Motor neuron (in vitro differentiated cells): Measurements from ENCODE around the gene CNTFR. TPM values are rescaled to one million over a fixed set of nuclear protein-coding genes. Genes with fewer than 3 reads are reported as not detected.

Source experiments
- ATAC-seq, 8 experiments: fragments of 200-7000 bp; cut with Tn5 transposase; replicated peaks in 6 of 8; 2 replicates each; pipeline ENCODE4 v1.8.0; 2021; ENCODE audit warnings: mild to moderate bottlenecking in 8 of 8, moderate library complexity in 8 of 8
- H3K27ac ChIP-seq, 2 donors: fragments of 250-450 bp; sonication (Bioruptor Pico); 2 replicates each; pipeline ENCODE4 v1.9.0; 2021; ENCODE audit warnings: antibody characterized with exemption in 2 of 2, mild to moderate bottlenecking in 2 of 2, moderate library complexity in 1 of 2
- H3K4me1 ChIP-seq, 2 donors: fragments of 250-450 bp; sonication (Bioruptor Pico); replicated peaks in 1 of 2; 2 replicates each; pipeline ENCODE4 v1.6.1; 2021; ENCODE audit warnings: antibody characterized with exemption in 2 of 2, mild to moderate bottlenecking in 2 of 2, moderate library complexity in 1 of 2
- H3K4me3 ChIP-seq, 5 donors: fragments of 250-450 bp; sonication (Bioruptor Pico); 2 replicates each; pipeline ENCODE4 v1.9.0; 2021; ENCODE audit warnings: antibody characterized with exemption in 5 of 5, mild to moderate bottlenecking in 5 of 5, moderate library complexity in 4 of 5
- WGBS, 10 experiments: fragments of 450-650 bp; shearing (Covaris generic); methylation state at CpG; one replicate each; pipeline ENCODE4 v1.0.0; 2022; 5-methylcytosine and 5-hydroxymethylcytosine counted together
- in situ Hi-C, 9 experiments: fragments of 400-800 bp; cut with MboI; loops; one replicate each; pipeline ENCODE4 v1.15.0; 2021; ENCODE audit warnings: low sequenced_read_pairs in 9 of 9, low pct_unique_long_range_greater_than_20kb in 2 of 9; ENCODE audit not compliant: unreplicated experiment in 9 of 9
- total RNA-seq, 8 experiments: library from RNA; unstranded; fragments of 300-600 nt; gene quantifications; 2 replicates each; pipeline versions ENCODE4 v1.2.3 to v1.2.4, GENCODE V29; 2022

Gene CNTFR
- total RNA-seq, 8 experiments from 2014 or later = 0.35 to 72.4 (median 25.6) TPM

- WGBS, 10 experiments = 7 to 86% (median 75%) methylated on average over 2 to 3 of the region's 6 CpGs; no CpG with 5 or more reads in 6 of the 10 experiments
- peak in 2 of 8 experiments; percentile 1 for ATAC-seq
- Histone ChIP-seq H3K4me1 (peaks cover 18 to 21% of the 10 kb centered on the region in 2 donors), H3K4me3 (no peak overlapping the region), H3K27ac (peak overlapping the region in 1 of 2 donors; percentile 20)
- in situ Hi-C loops = no loop called here
Observed at GRCh38 chr9:34518110-34518616, 71.4 kb downstream of the CNTFR start.

GRCh38 chr9:34517185-34517584 lies 72.3 kb downstream of the CNTFR start:
- H3K27ac ChIP-seq = no peak overlapping the region
- in situ Hi-C loops = no loop called here
- H3K4me3 ChIP-seq = no peak overlapping the region
- peaks cover 27 to 28% of the 10 kb centered on the region in 2 donors for H3K4me1 ChIP-seq
- no peak for ATAC-seq
- WGBS, 10 experiments = 40 to 100% (median 67%) methylated on average over 1 to 6 of the region's 7 CpGs; no CpG with 5 or more reads in 3 of the 10 experiments

DNA sequence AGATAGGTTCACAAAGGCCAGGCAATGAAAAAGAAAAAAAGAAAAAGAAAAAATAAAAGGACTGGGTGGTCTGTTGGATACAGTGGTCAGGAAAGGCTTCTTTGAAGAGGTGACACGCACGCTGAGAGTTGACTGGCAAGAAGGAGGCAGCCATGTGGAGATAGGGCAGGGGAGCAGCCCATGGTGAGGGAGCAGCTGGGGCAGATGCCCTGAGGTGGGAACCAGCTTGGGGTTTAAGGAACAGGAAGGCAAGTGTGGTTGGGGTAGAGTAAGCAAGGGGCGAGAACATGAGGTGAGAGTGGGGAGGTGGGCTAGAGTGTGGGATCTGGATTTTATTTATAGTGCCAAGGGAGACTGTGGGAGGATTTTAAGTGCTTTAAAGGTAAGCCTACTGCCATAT lies 73.6 kb downstream of the CNTFR start:
- peaks cover 31 to 40% of the 10 kb centered on the region in 2 donors for H3K4me1 ChIP-seq
- no peak for ATAC-seq
- no peak overlapping the region for H3K4me3 ChIP-seq
- no peak overlapping the region for H3K27ac ChIP-seq
- WGBS, 10 experiments = 40 to 100% (median 87%) methylated on average over 1 to 3 of the region's 3 CpGs; no CpG with 5 or more reads in 1 of the 10 experiments
- in situ Hi-C loops = no loop called here

GRCh38 chr9:34514816-34515215 lies 74.7 kb downstream of the CNTFR start:
- ATAC-seq = no peak
- H3K4me1 ChIP-seq = peaks cover 42 to 51% of the 10 kb centered on the region in 2 donors
- 33 to 100% (median 93%) methylated on average over 1 to 2 of the region's 3 CpGs; no CpG with 5 or more reads in 3 of the 10 experiments for WGBS, 10 experiments
- in situ Hi-C loops = no loop called here
- H3K27ac ChIP-seq = no peak overlapping the region
- no peak overlapping the region for H3K4me3 ChIP-seq

DNA sequence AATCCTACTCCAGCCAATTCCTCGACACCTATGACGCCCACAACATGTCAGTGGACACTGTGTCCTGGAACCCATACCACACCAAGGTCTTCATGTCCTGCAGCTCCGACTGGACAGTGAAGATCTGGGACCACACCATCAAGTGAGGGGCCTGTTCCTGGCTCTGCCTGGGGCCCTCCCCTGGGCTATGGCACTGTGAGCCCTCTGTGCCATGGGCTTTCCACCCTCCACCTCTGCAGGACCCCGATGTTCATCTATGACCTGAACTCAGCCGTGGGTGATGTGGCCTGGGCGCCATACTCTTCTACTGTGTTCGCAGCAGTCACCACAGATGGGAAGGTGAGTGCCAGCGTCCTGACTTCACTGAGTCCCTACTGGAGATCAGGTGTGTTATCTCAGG lies 75.1 kb downstream of the CNTFR start:
- Histone ChIP-seq H3K4me1 (peaks cover 46 to 55% of the 10 kb centered on the region in 2 donors), H3K27ac (no peak overlapping the region), H3K4me3 (no peak overlapping the region)
- in situ Hi-C loops = no loop called here
- no peak for ATAC-seq
- WGBS, 10 experiments = 40 to 100% (median 88%) methylated on average over 1 to 4 of the region's 8 CpGs; no CpG with 5 or more reads in 6 of the 10 experiments

- H3K4me3 ChIP-seq = no peak overlapping the region
- ATAC-seq = peak; percentile 63 to 86 (median 80)
- H3K27ac ChIP-seq = peak overlapping the region; percentile 21 to 50
- in situ Hi-C loops = no loop called here
- WGBS, 10 experiments = 0 to 50% (median 14%) methylated on average over 1 to 2 of the region's 2 CpGs; no CpG with 5 or more reads in 3 of the 10 experiments
- peaks cover 50 to 61% of the 10 kb centered on the region in 2 donors for H3K4me1 ChIP-seq
Observed at GRCh38 chr9:34513567-34514214, 75.8 kb downstream of the CNTFR start.

DNA sequence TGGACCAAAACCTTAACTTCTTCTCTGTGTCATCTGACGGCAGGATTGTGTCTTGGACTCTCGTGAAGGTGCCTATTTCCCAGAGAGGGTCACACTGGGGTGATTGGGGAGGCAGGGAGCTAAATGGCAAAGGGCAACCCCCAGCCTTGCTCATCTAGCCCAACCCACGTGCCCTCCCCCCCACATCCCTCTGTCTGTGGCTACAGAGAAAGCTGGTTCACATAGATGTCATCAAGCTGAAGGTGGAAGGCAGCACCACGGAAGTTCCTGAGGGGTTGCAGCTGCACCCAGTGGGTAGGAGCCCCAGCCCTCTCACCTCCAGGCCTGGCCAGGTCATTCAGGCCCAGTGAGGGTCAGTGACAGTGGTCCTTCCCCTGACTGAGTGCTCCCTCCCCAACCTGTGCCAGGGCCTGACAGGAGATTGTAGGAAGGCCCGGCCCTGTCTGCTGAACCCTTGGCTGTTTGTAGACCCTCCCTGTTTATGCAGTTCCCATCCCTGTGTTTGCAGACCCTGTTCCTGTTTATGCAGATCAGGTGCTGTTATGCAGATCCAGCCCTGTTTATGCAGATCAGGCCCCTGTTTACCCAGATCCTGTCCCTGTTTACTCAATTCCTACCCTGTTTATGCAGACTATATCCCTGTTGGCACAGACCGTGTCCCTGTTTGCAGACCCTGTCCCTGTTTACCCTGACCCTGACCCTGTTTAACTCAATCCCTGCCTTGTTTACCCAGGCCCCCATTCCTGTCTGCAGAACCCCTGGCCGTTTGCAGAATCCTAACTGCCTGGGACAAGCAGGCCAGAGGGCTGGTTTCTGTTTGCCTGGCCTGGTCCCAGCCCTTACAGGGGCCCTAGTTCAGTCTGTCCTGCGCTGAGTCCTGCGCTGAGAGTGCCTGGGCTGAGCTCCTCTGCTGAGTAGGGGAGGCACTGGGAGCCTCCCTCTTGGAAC lies 77.1 kb downstream of the CNTFR start:
- no peak overlapping the region for H3K4me3 ChIP-seq
- H3K27ac ChIP-seq = peak overlapping the region in 1 of 2 donors; percentile 68
- WGBS, 10 experiments = 0 to 80% (median 37%) methylated on average over 1 to 4 of the region's 9 CpGs; no CpG with 5 or more reads in 3 of the 10 experiments
- ATAC-seq = peak; percentile 16 to 73 (median 36)
- peaks cover 47 to 56% of the 10 kb centered on the region in 2 donors for H3K4me1 ChIP-seq
- in situ Hi-C loops = no loop called here

DNA sequence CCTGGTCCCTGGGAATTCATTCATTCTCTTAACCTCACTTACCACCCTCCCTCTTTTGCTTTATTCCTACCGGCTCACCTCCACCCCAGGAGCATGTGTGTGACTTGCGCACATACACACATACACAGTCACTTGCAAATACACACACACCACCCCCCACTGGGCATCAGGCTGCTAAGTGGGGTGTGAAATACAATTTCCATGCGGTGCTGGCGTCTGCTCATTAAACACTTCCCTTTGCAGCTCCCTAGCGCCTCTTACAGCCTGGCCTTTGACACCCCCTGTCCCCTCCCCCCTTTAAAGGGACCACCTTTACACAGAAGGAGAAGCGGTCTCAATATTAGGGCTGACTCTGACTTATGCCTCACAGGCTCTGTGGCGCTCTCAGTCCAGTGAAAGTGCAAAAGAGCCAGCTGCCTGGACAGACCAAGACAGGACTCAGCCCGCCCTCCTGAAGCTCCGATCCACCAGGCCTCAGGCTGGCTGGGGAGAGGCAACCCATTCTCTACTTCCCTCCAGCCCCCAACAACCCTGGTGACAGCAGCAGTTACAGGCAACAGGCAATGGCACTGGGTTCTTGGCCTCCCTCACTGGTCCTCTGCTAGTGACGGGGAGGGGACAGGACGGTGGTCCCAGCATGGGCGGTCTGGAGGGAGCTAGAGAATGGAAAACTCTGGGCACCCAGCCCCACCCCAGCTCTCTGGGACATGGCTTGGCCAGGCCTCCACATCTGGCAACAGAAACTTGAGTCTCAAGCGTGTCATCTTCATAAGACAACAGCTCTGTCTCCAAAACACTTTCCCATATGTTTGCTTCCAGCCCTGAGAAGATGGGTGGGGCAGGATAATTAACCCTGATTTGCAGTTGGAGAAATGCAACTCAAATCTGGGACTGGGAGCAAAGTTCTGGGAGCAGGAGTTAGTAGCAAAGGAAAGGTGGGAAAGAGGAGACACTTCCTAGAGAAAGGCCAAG lies 78.7 kb downstream of the CNTFR start:
- Histone ChIP-seq H3K4me1 (peaks cover 47 to 56% of the 10 kb centered on the region in 2 donors), H3K27ac (peak overlapping the region; percentile 58 to 72), H3K4me3 (no peak overlapping the region)
- WGBS, 10 experiments = 0 to 82% (median 24%) methylated on average over 1 to 5 of the region's 13 CpGs; no CpG with 5 or more reads in 5 of the 10 experiments
- in situ Hi-C loops = no loop called here
- peak; percentile 14 to 68 (median 57) for ATAC-seq

GRCh38 chr9:34508951-34509350 lies 80.6 kb downstream of the CNTFR start:
- no peak overlapping the region for H3K4me3 ChIP-seq
- H3K27ac ChIP-seq = no peak overlapping the region
- in situ Hi-C loops = no loop called here
- 76 to 100% (median 80%) methylated on average over 1 to 2 of the region's 3 CpGs; no CpG with 5 or more reads in 4 of the 10 experiments for WGBS, 10 experiments
- ATAC-seq = peak in 1 of 8 experiments; percentile 1
- peaks cover 42 to 51% of the 10 kb centered on the region in 2 donors for H3K4me1 ChIP-seq

GRCh38 chr9:34508463-34508862 lies 81.1 kb downstream of the CNTFR start:
- peak in 1 of 8 experiments; percentile 4 for ATAC-seq
- in situ Hi-C loops = no loop called here
- no peak overlapping the region for H3K27ac ChIP-seq
- 30 to 100% (median 90%) methylated on average over 1 to 3 of the region's 3 CpGs; no CpG with 5 or more reads in 2 of the 10 experiments for WGBS, 10 experiments
- no peak overlapping the region for H3K4me3 ChIP-seq
- H3K4me1 ChIP-seq = peaks cover 37 to 46% of the 10 kb centered on the region in 2 donors

GRCh38 chr9:34507966-34508365 lies 81.6 kb downstream of the CNTFR start:
- in situ Hi-C loops = no loop called here
- Histone ChIP-seq H3K4me1 (peaks cover 35 to 41% of the 10 kb centered on the region in 2 donors), H3K27ac (no peak overlapping the region), H3K4me3 (no peak overlapping the region)
- ATAC-seq = no peak

GRCh38 chr9:34507556-34507955 lies 82.0 kb downstream of the CNTFR start:
- H3K4me3 ChIP-seq = no peak overlapping the region
- H3K4me1 ChIP-seq = peaks cover 33 to 39% of the 10 kb centered on the region in 2 donors
- no peak overlapping the region for H3K27ac ChIP-seq
- ATAC-seq = no peak
- 20 to 92% (median 73%) methylated on average over 1 to 4 of the region's 5 CpGs; no CpG with 5 or more reads in 4 of the 10 experiments for WGBS, 10 experiments
- in situ Hi-C loops = no loop called here
